Ishikawa (cell line): ENCODE measurements around the gene PIM3.

Experiments
- CREB1 ChIP-seq: IDR thresholded peaks from 2 replicates; pipeline ENCODE4 v1.6.1; 2012; ENCODE audit warnings: low read depth
- EP300 ChIP-seq: IDR thresholded peaks from 2 replicates; pipeline ENCODE4 v1.6.1; 2012; ENCODE audit warnings: borderline replicate concordance
- FOXM1 ChIP-seq: IDR thresholded peaks from 2 replicates; pipeline ENCODE4 v1.6.1; 2012; ENCODE audit warnings: low read depth, borderline replicate concordance
- MAX ChIP-seq: IDR thresholded peaks from 2 replicates; pipeline ENCODE4 v1.6.1; 2012
- NFIC ChIP-seq: IDR thresholded peaks from 2 replicates; pipeline ENCODE4 v1.6.1; 2012
- RAD21 ChIP-seq: IDR thresholded peaks from 2 replicates; pipeline ENCODE4 v1.6.1; 2012; ENCODE audit warnings: low read depth
- REST ChIP-seq: IDR thresholded peaks from 2 replicates; pipeline ENCODE4 v1.6.1; 2012; ENCODE audit warnings: low read depth, mild to moderate bottlenecking
- TAF1 ChIP-seq: IDR thresholded peaks from 2 replicates; pipeline ENCODE4 v1.6.1; 2012; ENCODE audit warnings: low read depth, mild to moderate bottlenecking
- TEAD4 ChIP-seq: IDR thresholded peaks from 2 replicates; pipeline ENCODE4 v1.6.1; 2012
- YY1 ChIP-seq: IDR thresholded peaks from 2 replicates; pipeline ENCODE4 v1.6.1; 2012; ENCODE audit warnings: low read depth
- ZBTB7A ChIP-seq: IDR thresholded peaks from 2 replicates; pipeline ENCODE4 v1.6.1; 2012; ENCODE audit warnings: low read depth

GRCh38 chr22:49972163-49973017 lies 11.8 kb downstream of the PIM3 start:
- TF ChIP-seq MAX, result no peak
- TF ChIP-seq NFIC, result no peak
- no peak for TF ChIP-seq EP300
- no peak for TF ChIP-seq RAD21
- no peak for TF ChIP-seq REST
- no peak for TF ChIP-seq TEAD4
- TF ChIP-seq FOXM1, result no peak
- no peak for TF ChIP-seq CREB1
- no peak for TF ChIP-seq YY1
- TF ChIP-seq ZBTB7A, result no peak
- no peak for TF ChIP-seq TAF1
